PC-9 (cell line): ENCODE data around the gene TNFSF13B. TPM values are rescaled to one million over a fixed set of nuclear protein-coding genes. Genes with fewer than 3 reads are reported as not detected.

Source experiments
- BruUV-seq: library from RNA; stranded (reverse); fragments of 400-500 nt; replicated peaks from 2 replicates; lab custom pipeline; 2021; lab: Mats Ljungman, UMichigan
- CTCF ChIA-PET: fragments of 300-600 bp; sonication (Branson Sonifier 250); formaldehyde crosslinking; loops from one replicate; lab custom pipeline; 2022; ENCODE audit warnings: antibody characterized with exemption; lab: Charles Lee
- POLR2A ChIA-PET: fragments of 300-600 bp; sonication (Branson Sonifier 250); formaldehyde crosslinking; loops from one replicate; lab custom pipeline; 2022; ENCODE audit warnings: antibody characterized with exemption; ENCODE audit not compliant: unreplicated experiment; lab: Charles Lee
- DNase-seq, 2 experiments: peaks; one replicate each; pipeline versions ENCODE4 v3.0.0 to v3.0.0-alpha.2; 2015 to 2022; ENCODE audit warnings: mixed read lengths in 1 of 2
- H2AFZ ChIP-seq: fragments of 200-600 bp; sonication (generic); 2 replicates; pipeline ENCODE4 v1.8.1; 2017; ENCODE audit warnings: antibody characterized with exemption
- H3F3A ChIP-seq: fragments of 200-600 bp; sonication (generic); 2 replicates; pipeline ENCODE4 v1.8.1; 2017; ENCODE audit warnings: antibody characterized with exemption, mild to moderate bottlenecking, low read depth; ENCODE audit not compliant: insufficient read depth
- H3K27ac ChIP-seq: fragments of 200-600 bp; sonication (generic); 2 replicates; pipeline ENCODE4 v1.6.1; 2016; ENCODE audit warnings: mixed run types
- H3K27me3 ChIP-seq: fragments of 200-600 bp; sonication (generic); 2 replicates; pipeline ENCODE4 v1.6.1; 2016; ENCODE audit warnings: low read depth, mixed run types; ENCODE audit not compliant: insufficient read depth
- H3K36me3 ChIP-seq: fragments of 200-600 bp; sonication (generic); 2 replicates; pipeline ENCODE4 v1.6.1; 2016; ENCODE audit warnings: low read depth, mixed run types
- H3K4me1 ChIP-seq: fragments of 200-600 bp; sonication (generic); replicated peaks from 2 replicates; pipeline ENCODE4 v1.6.1; 2016; ENCODE audit warnings: mixed run types; ENCODE audit not compliant: insufficient read depth
- H3K4me2 ChIP-seq: fragments of 200-600 bp; sonication (generic); 2 replicates; pipeline ENCODE4 v1.6.1; 2017; ENCODE audit warnings: mixed run types
- H3K4me3 ChIP-seq: fragments of 200-600 bp; sonication (generic); 2 replicates; pipeline ENCODE4 v1.6.1; 2016; ENCODE audit warnings: mixed run types
- H3K79me2 ChIP-seq: fragments of 200-600 bp; sonication (generic); 2 replicates; pipeline ENCODE4 v1.6.1; 2017; ENCODE audit warnings: low read depth, mixed run types
- H3K9me2 ChIP-seq: fragments of 200-600 bp; sonication (generic); 2 replicates; pipeline ENCODE4 v1.8.1; 2017; ENCODE audit warnings: mild to moderate bottlenecking; ENCODE audit not compliant: insufficient read depth
- H3K9me3 ChIP-seq: fragments of 200-600 bp; sonication (generic); 2 replicates; pipeline ENCODE4 v1.8.1; 2016; ENCODE audit warnings: low read depth; ENCODE audit not compliant: insufficient read depth
- H4K20me1 ChIP-seq: fragments of 200-600 bp; sonication (generic); 2 replicates; pipeline ENCODE4 v1.8.1; 2017; ENCODE audit not compliant: insufficient read depth
- CTCF ChIP-seq: fragments of 200-600 bp; sonication (generic); conservative IDR thresholded peaks from 2 replicates; pipeline ENCODE4 v1.6.1; 2017; ENCODE audit warnings: mixed run types, antibody characterized with exemption, mild to moderate bottlenecking, moderate library complexity
- EZH2 ChIP-seq: fragments of 200-600 bp; sonication (generic); IDR thresholded peaks from 2 replicates; pipeline ENCODE4 v1.8.0; 2017; ENCODE audit warnings: antibody characterized with exemption, low read depth
- intact Hi-C: fragments of 100-400 bp; cut with micrococcal nuclease; formaldehyde crosslinking; loops from one replicate; pipeline ENCODE4 v1.10.0; 2022; ENCODE audit not compliant: unreplicated experiment
- total RNA-seq: library from RNA; stranded (reverse); gene quantifications from 2 replicates; pipeline ENCODE4 v1.2.3, GENCODE V29; 2021

TNFSF13B gene
- total RNA-seq, 1 experiment from 2014 or later: 2.0 TPM

DNA sequence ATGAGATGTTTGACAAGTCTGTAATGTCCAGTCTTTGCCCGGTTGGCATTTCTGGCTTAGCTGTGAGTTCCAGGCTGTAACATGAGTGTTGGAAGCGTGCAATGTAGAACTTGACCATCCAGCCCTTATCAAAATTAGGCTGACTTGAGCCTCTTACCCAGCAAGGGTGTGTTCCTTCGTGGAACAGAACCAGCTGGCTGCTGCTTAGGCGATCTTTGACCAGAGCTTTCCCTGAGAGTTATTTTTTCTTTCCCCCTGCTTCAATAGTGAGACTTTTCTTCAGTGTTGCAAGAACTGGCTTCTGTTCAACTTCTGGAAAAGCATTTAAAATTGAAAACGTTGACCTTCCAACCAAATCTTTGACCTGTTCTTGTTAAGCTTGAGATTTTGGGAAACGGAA is 6.5 kb downstream of the TNFSF13B start:
- Histone ChIP-seq H3K36me3 (no peaks in the 10 kb centered on the region), H3K4me3 (no peak overlapping the region), H3K9me3 (no peaks in the 10 kb centered on the region), H3K4me2 (no peak overlapping the region), H2AFZ (no peak overlapping the region), H3K9me2 (no peaks in the 10 kb centered on the region), H3K27me3 (no peaks in the 10 kb centered on the region), H3K27ac (no peak overlapping the region), H3F3A (no peaks in the 10 kb centered on the region; the same call in 1 of the 2 replicates), H3K4me1 (peaks cover 5% of the 10 kb centered on the region; the same call in 1 of the 2 replicates), H3K79me2 (no peaks in the 10 kb centered on the region), H4K20me1 (no peaks in the 10 kb centered on the region)
- intact Hi-C loops: no loop called here
- BruUV-seq: no TSS peak
- no peak for DNase-seq
- TF ChIP-seq EZH2 (no peak), CTCF (no peak)
- ChIA-PET POLR2A (no interaction called here), CTCF (interaction anchor here (0.6 kb wide), 1 partner anchor 195 kb away, joined by 3 read pairs; no protein-coding TSS in a partner anchor)

DNA sequence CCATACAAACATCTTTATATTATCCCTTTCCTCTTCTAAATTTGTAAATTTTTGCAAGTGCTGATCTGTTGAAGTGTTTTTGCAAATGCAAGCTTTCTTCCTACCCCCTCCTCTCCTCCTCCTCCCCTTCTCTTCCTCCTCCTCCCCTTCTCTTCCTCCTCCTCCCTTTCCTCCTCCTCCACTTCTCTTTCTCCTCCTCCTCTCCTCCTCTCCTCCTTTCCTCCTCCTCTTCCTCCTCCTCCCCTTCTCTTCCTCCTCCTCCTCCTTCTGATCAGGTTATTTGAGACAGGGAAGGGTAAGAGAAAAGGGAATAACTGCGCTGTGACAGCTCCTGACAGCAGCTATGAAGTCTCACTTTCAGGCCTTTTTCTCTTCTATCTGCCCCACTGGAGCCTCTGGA is 8.9 kb downstream of the TNFSF13B start:
- Histone ChIP-seq H3K4me1 (no peaks in the 10 kb centered on the region), H3F3A (no peaks in the 10 kb centered on the region; the same call in 1 of the 2 replicates), H3K9me2 (no peaks in the 10 kb centered on the region), H3K36me3 (no peaks in the 10 kb centered on the region), H2AFZ (no peak overlapping the region), H3K79me2 (no peaks in the 10 kb centered on the region), H4K20me1 (no peaks in the 10 kb centered on the region), H3K27ac (no peak overlapping the region), H3K4me3 (no peak overlapping the region), H3K9me3 (no peaks in the 10 kb centered on the region), H3K4me2 (no peak overlapping the region), H3K27me3 (no peaks in the 10 kb centered on the region)
- intact Hi-C loops: no loop called here
- TF ChIP-seq CTCF: no peak
- TF ChIP-seq EZH2: no peak
- ChIA-PET CTCF (no interaction called here), POLR2A (no interaction called here)
- no peak for DNase-seq
- BruUV-seq: no TSS peak

- no peaks in the 10 kb centered on the region for H3K79me2 ChIP-seq
- no peaks in the 10 kb centered on the region for H3K4me1 ChIP-seq
- H3K4me2 ChIP-seq: no peak overlapping the region
- DNase-seq: no peak
- BruUV-seq: no TSS peak
- POLR2A ChIA-PET: no interaction called here
- no peaks in the 10 kb centered on the region for H4K20me1 ChIP-seq
- H2AFZ ChIP-seq: no peak overlapping the region
- H3K9me3 ChIP-seq: no peaks in the 10 kb centered on the region
- CTCF ChIA-PET: no interaction called here
- H3K4me3 ChIP-seq: no peak overlapping the region
- intact Hi-C loops: no loop called here
- TF ChIP-seq EZH2: no peak
- TF ChIP-seq CTCF: no peak
- H3K27ac ChIP-seq: no peak overlapping the region
- no peaks in the 10 kb centered on the region for H3K36me3 ChIP-seq
- H3K9me2 ChIP-seq: no peaks in the 10 kb centered on the region
- no peaks in the 10 kb centered on the region; the same call in 1 of the 2 replicates for H3F3A ChIP-seq
- no peaks in the 10 kb centered on the region for H3K27me3 ChIP-seq
Measured at GRCh38 chr13:108281901-108282300, 12.4 kb downstream of the TNFSF13B start.
